ENCODE measurements around the gene KRT34. TPM values are rescaled to one million over a fixed set of nuclear protein-coding genes. Genes with fewer than 3 reads are reported as not detected.
"Not testable (repeated sequence)": the region's sequence is repeated elsewhere in the genome, so short reads cannot be mapped to it uniquely, and the experiment has no call there.

The KRT34 gene
- total RNA-seq, 1 donor from 2014 or later = not detected

GRCh38 chr17:41395611-41396010 lies 13.5 kb upstream of the KRT34 start:
- Mint-ChIP-seq H3K27me3 (ENCODE audit: low read depth) (peaks cover 4% of the 10 kb centered on the region), H3K9me3 (ENCODE audit: low read depth) (no peaks in the 10 kb centered on the region), H3K4me3 (ENCODE audit: unreplicated experiment) (no peak overlapping the region), H3K36me3 (ENCODE audit: low read depth) (peaks cover 1% of the 10 kb centered on the region), H3K27ac (ENCODE audit: unreplicated experiment) (no peak overlapping the region), H3K4me1 (ENCODE audit: low read depth) (no peaks in the 10 kb centered on the region)
- DNase-seq (ENCODE audit: low spot score) = no peak
- no peak for TF ChIP-seq CTCF (IDR thresholded peaks at IDR 0.05)

- not testable (repeated sequence) for DNase-seq (ENCODE audit: low spot score); H3K36me3 Mint-ChIP-seq (ENCODE audit: low read depth); H3K4me1 Mint-ChIP-seq (ENCODE audit: low read depth); H3K9me3 Mint-ChIP-seq (ENCODE audit: low read depth); H3K27ac Mint-ChIP-seq (ENCODE audit: unreplicated experiment); H3K4me3 Mint-ChIP-seq (ENCODE audit: unreplicated experiment); H3K27me3 Mint-ChIP-seq (ENCODE audit: low read depth)
Measured at GRCh38 chr17:41395044-41395443, 12.9 kb upstream of the KRT34 start.

- DNase-seq (ENCODE audit: low spot score) = no peak
- Mint-ChIP-seq H3K4me3 (ENCODE audit: unreplicated experiment) (no peak overlapping the region), H3K27ac (ENCODE audit: unreplicated experiment) (no peak overlapping the region), H3K36me3 (ENCODE audit: low read depth) (no peaks in the 10 kb centered on the region), H3K4me1 (ENCODE audit: low read depth) (no peaks in the 10 kb centered on the region), H3K9me3 (ENCODE audit: low read depth) (no peaks in the 10 kb centered on the region), H3K27me3 (ENCODE audit: low read depth) (peaks cover 2% of the 10 kb centered on the region)
- TF ChIP-seq CTCF (IDR thresholded peaks at IDR 0.05) = no peak
Measured at GRCh38 chr17:41394254-41394996, 12.3 kb upstream of the KRT34 start.

- Mint-ChIP-seq H3K27me3 (ENCODE audit: low read depth) (peaks cover 2% of the 10 kb centered on the region), H3K27ac (ENCODE audit: unreplicated experiment) (no peak overlapping the region), H3K9me3 (ENCODE audit: low read depth) (no peaks in the 10 kb centered on the region), H3K4me3 (ENCODE audit: unreplicated experiment) (no peak overlapping the region), H3K36me3 (ENCODE audit: low read depth) (no peaks in the 10 kb centered on the region), H3K4me1 (ENCODE audit: low read depth) (no peaks in the 10 kb centered on the region)
- no peak for DNase-seq (ENCODE audit: low spot score)
- TF ChIP-seq CTCF (IDR thresholded peaks at IDR 0.05) = no peak
Measured at GRCh38 chr17:41393826-41394225, 11.7 kb upstream of the KRT34 start.

GRCh38 chr17:41393294-41393693 lies 11.2 kb upstream of the KRT34 start:
- TF ChIP-seq CTCF (IDR thresholded peaks at IDR 0.05) = no peak
- Mint-ChIP-seq H3K4me3 (ENCODE audit: unreplicated experiment) (no peak overlapping the region), H3K9me3 (ENCODE audit: low read depth) (no peaks in the 10 kb centered on the region), H3K27me3 (ENCODE audit: low read depth) (peaks cover 2% of the 10 kb centered on the region), H3K4me1 (ENCODE audit: low read depth) (no peaks in the 10 kb centered on the region), H3K36me3 (ENCODE audit: low read depth) (no peaks in the 10 kb centered on the region), H3K27ac (ENCODE audit: unreplicated experiment) (no peak overlapping the region)
- no peak for DNase-seq (ENCODE audit: low spot score)

- no peaks in the 10 kb centered on the region for H3K4me1 Mint-ChIP-seq (ENCODE audit: low read depth)
- DNase-seq (ENCODE audit: low spot score) = no peak
Measured at GRCh38 chr17:41392278-41392677, 10.2 kb upstream of the KRT34 start.

More at GRCh38 chr17:41392278-41392677, 10.2 kb upstream of the KRT34 start:
- TF ChIP-seq CTCF (IDR thresholded peaks at IDR 0.05) = no peak
- H3K27me3 Mint-ChIP-seq (ENCODE audit: low read depth) = peaks cover 2% of the 10 kb centered on the region
- H3K4me3 Mint-ChIP-seq (ENCODE audit: unreplicated experiment) = no peak overlapping the region
- no peak overlapping the region for H3K27ac Mint-ChIP-seq (ENCODE audit: unreplicated experiment)
- no peaks in the 10 kb centered on the region for H3K9me3 Mint-ChIP-seq (ENCODE audit: low read depth)
- H3K36me3 Mint-ChIP-seq (ENCODE audit: low read depth) = no peaks in the 10 kb centered on the region
